Measurements from ENCODE around the gene TTBK2. TPM values are rescaled to one million over a fixed set of nuclear protein-coding genes. Genes with fewer than 3 reads are reported as not detected.
"Not testable (repeated sequence)": the region's sequence is repeated elsewhere in the genome, so short reads cannot be mapped to it uniquely, and the experiment has no call there.

TTBK2 gene
- total RNA-seq, 3 donors from 2014 or later (not counting 1 experiment from before 2014, with no cell fraction given): 17.5 to 25.9 (median 25.7) TPM

DNA sequence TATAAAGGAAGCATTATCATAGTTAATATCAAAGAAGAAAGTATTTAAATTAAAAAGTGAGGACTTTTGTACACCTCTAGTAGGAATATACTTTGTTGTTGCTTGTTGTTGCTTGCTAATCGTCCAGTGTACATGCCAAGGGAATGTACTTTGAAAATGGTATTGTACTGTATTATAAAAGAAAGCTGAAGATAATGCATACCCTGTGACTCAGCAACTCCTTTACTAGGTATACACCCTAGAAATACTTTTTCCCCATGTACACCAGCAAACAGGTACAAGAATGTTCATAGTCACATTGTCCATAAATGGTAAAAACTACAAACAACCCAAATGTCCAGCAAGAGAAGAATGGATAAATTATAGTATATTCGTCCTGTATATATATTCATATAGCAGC lies 12.0 kb downstream of the TTBK2 start:
- no peak for ATAC-seq
- Histone ChIP-seq H3K27ac (ENCODE audit: low read length) (no peak overlapping the region), H3K36me3 (ENCODE audit: control insufficient read depth, insufficient read depth, low read length) (no peaks in the 10 kb centered on the region), H3K4me3 (ENCODE audit: low read length) (no peak overlapping the region), H3K9me3 (ENCODE audit: control insufficient read depth, insufficient read depth, low read length) (no peaks in the 10 kb centered on the region), H3K4me1 (ENCODE audit: control insufficient read depth, insufficient read depth, low read length) (no peaks in the 10 kb centered on the region), H3K27me3 (ENCODE audit: control insufficient read depth, insufficient read depth, low read length) (no peaks in the 10 kb centered on the region)
- no peaks in the 10 kb centered on the region for H3K9me3 Mint-ChIP-seq
- H3K4me3 Mint-ChIP-seq: no peak overlapping the region
- DNase-seq: no peak
- H3K4me1 Mint-ChIP-seq: peaks cover 8 to 24% of the 10 kb centered on the region in 2 donors
- 80% methylated on average over 1 of the region's 2 CpGs for WGBS (ENCODE audit: insufficient coverage)
- no peak overlapping the region for H3K27ac Mint-ChIP-seq
- intact Hi-C loops (cut with micrococcal nuclease): no loop called here
- no peaks in the 10 kb centered on the region for H3K27me3 Mint-ChIP-seq (ENCODE audit: low read depth in 2 of 2)
- TF ChIP-seq, protein P1, sequence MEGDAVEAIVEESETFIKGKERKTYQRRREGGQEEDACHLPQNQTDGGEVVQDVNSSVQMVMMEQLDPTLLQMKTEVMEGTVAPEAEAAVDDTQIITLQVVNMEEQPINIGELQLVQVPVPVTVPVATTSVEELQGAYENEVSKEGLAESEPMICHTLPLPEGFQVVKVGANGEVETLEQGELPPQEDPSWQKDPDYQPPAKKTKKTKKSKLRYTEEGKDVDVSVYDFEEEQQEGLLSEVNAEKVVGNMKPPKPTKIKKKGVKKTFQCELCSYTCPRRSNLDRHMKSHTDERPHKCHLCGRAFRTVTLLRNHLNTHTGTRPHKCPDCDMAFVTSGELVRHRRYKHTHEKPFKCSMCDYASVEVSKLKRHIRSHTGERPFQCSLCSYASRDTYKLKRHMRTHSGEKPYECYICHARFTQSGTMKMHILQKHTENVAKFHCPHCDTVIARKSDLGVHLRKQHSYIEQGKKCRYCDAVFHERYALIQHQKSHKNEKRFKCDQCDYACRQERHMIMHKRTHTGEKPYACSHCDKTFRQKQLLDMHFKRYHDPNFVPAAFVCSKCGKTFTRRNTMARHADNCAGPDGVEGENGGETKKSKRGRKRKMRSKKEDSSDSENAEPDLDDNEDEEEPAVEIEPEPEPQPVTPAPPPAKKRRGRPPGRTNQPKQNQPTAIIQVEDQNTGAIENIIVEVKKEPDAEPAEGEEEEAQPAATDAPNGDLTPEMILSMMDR (IDR thresholded peaks at IDR 0.05): no peak
- no peaks in the 10 kb centered on the region for H3K36me3 Mint-ChIP-seq

DNA sequence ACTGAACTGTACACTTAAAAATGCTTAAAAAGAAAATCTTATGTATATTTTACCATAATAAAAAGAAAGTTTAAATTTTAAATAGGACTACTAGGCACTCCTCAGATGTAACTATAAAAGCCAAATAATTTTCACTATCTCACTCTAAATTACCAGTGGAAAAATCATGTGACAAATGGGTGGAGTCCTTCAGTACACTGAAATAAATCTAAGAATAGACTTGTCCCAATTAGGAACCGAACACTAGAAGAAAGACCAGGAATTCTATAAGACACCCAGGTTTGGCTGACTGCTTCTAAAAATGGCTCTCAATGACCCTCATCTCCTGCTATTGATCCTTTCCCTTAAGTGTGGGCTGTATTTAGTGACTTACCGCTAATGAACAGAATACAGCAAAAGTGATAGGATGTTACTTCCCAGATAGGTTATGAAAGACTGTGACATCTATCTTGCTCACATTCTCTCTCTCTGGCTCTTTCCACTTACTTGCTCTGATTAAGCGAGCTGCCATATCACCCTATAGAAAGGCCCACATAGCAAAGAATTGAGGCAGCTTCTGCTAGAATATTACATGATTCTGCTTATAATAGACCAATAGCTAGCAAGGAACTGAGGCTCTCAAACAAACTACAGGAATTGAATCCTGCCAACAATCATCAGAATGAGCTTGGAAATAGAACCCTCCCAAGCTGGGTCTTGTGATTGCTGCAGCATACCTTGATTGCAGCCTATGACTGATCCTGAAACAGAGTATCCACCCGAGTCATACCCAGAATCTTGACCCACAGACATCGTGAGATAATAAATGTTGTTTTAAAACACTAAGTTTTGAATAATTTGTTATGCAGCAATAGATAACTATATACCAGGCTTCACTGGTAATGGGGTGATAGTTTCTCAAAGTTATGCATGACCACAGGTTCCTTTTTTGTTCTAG lies 16.9 kb downstream of the TTBK2 start:
- peaks cover 5 to 12% of the 10 kb centered on the region in 2 donors for H3K4me1 Mint-ChIP-seq
- Histone ChIP-seq H3K27me3 (ENCODE audit: control insufficient read depth, insufficient read depth, low read length) (no peaks in the 10 kb centered on the region), H3K4me3 (ENCODE audit: low read length) (no peak overlapping the region), H3K36me3 (ENCODE audit: control insufficient read depth, insufficient read depth, low read length) (no peaks in the 10 kb centered on the region), H3K4me1 (ENCODE audit: control insufficient read depth, insufficient read depth, low read length) (no peaks in the 10 kb centered on the region), H3K9me3 (ENCODE audit: control insufficient read depth, insufficient read depth, low read length) (no peaks in the 10 kb centered on the region), H3K27ac (ENCODE audit: low read length) (no peak overlapping the region)
- WGBS (ENCODE audit: insufficient coverage): 90% methylated on average over 2 of the region's 5 CpGs
- no peaks in the 10 kb centered on the region for H3K9me3 Mint-ChIP-seq
- H3K4me3 Mint-ChIP-seq: no peak overlapping the region
- DNase-seq (no peak), ATAC-seq (no peak)
- H3K27me3 Mint-ChIP-seq (ENCODE audit: low read depth in 2 of 2): no peaks in the 10 kb centered on the region
- intact Hi-C loops (cut with micrococcal nuclease): no loop called here
- H3K36me3 Mint-ChIP-seq: no peaks in the 10 kb centered on the region
- H3K27ac Mint-ChIP-seq: no peak overlapping the region
- TF ChIP-seq, protein P1 (IDR thresholded peaks at IDR 0.05): no peak

GRCh38 chr15:42893911-42894310 lies 26.7 kb downstream of the TTBK2 start:
- H3K27me3 ChIP-seq (ENCODE audit: control insufficient read depth, insufficient read depth, low read length); H3K27ac ChIP-seq (ENCODE audit: low read length); DNase-seq; H3K4me3 Mint-ChIP-seq; H3K4me1 Mint-ChIP-seq; H3K9me3 Mint-ChIP-seq; H3K36me3 Mint-ChIP-seq; H3K27me3 Mint-ChIP-seq (ENCODE audit: low read depth in 2 of 2); H3K4me1 ChIP-seq (ENCODE audit: control insufficient read depth, insufficient read depth, low read length); H3K36me3 ChIP-seq (ENCODE audit: control insufficient read depth, insufficient read depth, low read length); ATAC-seq; intact Hi-C loops (cut with micrococcal nuclease); H3K4me3 ChIP-seq (ENCODE audit: low read length); H3K9me3 ChIP-seq (ENCODE audit: control insufficient read depth, insufficient read depth, low read length); H3K27ac Mint-ChIP-seq: not testable (repeated sequence)
- 100% methylated on average over 1 of the region's 1 CpG for WGBS (ENCODE audit: insufficient coverage)

DNA sequence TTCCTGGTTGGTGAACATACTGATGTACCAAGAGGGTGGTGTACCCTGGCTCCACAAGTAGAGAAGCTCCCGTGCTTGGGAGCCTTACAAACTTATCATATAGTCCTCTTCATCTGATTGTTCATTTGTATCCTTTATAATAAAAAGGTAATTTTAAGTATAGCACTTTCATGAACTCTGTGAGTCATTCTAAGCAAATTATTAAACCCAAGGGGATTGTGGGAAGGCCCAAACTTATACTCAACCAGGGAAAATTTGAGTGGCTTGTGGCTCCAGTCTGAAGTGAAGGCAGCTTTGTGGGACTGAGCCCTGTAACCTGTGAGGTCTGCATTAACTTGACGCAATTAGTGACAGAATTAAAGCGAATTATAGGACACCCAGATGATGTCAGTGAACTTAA lies 29.0 kb downstream of the TTBK2 start:
- H3K36me3 Mint-ChIP-seq: no peaks in the 10 kb centered on the region
- 90% methylated on average over 3 of the region's 3 CpGs for WGBS (ENCODE audit: insufficient coverage)
- H3K4me3 Mint-ChIP-seq: no peak overlapping the region
- Histone ChIP-seq H3K4me1 (ENCODE audit: control insufficient read depth, insufficient read depth, low read length) (no peaks in the 10 kb centered on the region), H3K9me3 (ENCODE audit: control insufficient read depth, insufficient read depth, low read length) (no peaks in the 10 kb centered on the region), H3K36me3 (ENCODE audit: control insufficient read depth, insufficient read depth, low read length) (no peaks in the 10 kb centered on the region), H3K27ac (ENCODE audit: low read length) (no peak overlapping the region), H3K27me3 (ENCODE audit: control insufficient read depth, insufficient read depth, low read length) (no peaks in the 10 kb centered on the region), H3K4me3 (ENCODE audit: low read length) (no peak overlapping the region)
- H3K4me1 Mint-ChIP-seq: peaks cover 5 to 6% of the 10 kb centered on the region in 2 donors
- no peak overlapping the region for H3K27ac Mint-ChIP-seq
- no peak for DNase-seq
- TF ChIP-seq, protein P1 (IDR thresholded peaks at IDR 0.05): no peak
- H3K27me3 Mint-ChIP-seq (ENCODE audit: low read depth in 2 of 2): no peaks in the 10 kb centered on the region
- peaks cover 0 to 3% of the 10 kb centered on the region in 2 donors for H3K9me3 Mint-ChIP-seq
- intact Hi-C loops (cut with micrococcal nuclease): no loop called here
- no peak for ATAC-seq

All from natural killer cell (primary cell).